Ascending aorta (tissue), 2 donors: ENCODE data around the gene ZNF426. TPM values are rescaled to one million over a fixed set of nuclear protein-coding genes. Genes with fewer than 3 reads are reported as not detected.

Experiments
- DNase-seq, 2 donors: peaks; one replicate each; pipeline ENCODE4 v3.0.0-alpha.2; 2019; ENCODE audit warnings: low spot score in 2 of 2
- H3K27ac ChIP-seq, 2 donors: fragments of 200-600 bp; sonication (generic); one replicate each; pipeline ENCODE4 v1.5.1; 2016 to 2017; ENCODE audit warnings: mild to moderate bottlenecking in 1 of 2
- H3K27me3 ChIP-seq: fragments of 200-600 bp; sonication (generic); one replicate; pipeline ENCODE4 v1.5.1; 2017
- H3K36me3 ChIP-seq, 2 donors: fragments of 200-600 bp; sonication (generic); one replicate each; pipeline ENCODE4 v1.5.1; 2016
- H3K4me1 ChIP-seq, 2 donors: fragments of 200-600 bp; sonication (generic); one replicate each; pipeline ENCODE4 v1.5.1; 2016 to 2017; ENCODE audit warnings: mild to moderate bottlenecking in 1 of 2
- H3K4me3 ChIP-seq, 2 donors: fragments of 200-600 bp; sonication (generic); one replicate each; pipeline ENCODE4 v1.5.1; 2016 to 2017; ENCODE audit warnings: mild to moderate bottlenecking in 1 of 2
- H3K9me3 ChIP-seq, 2 donors: fragments of 200-600 bp; sonication (generic); one replicate each; pipeline ENCODE4 v1.5.1; 2016
- intact Hi-C: fragments of 100-400 bp; cut with DNase I; formaldehyde crosslinking; loops from one replicate; pipeline ENCODE4 v1.15.1; 2023
- total RNA-seq: library from RNA; depleted of rRNA; stranded (reverse); fragments of >200 nt; gene quantifications from one replicate; pipeline ENCODE4 v1.1.0, GENCODE V29; 2016
- TF ChIP-seq, protein P1 (sequence below), 3 experiments: fragments of 200-600 bp in 2 of 3; fragments of 450-650 bp in 1 of 3; sonication (generic) in 2 of 3; IDR thresholded peaks; one replicate each; pipeline ENCODE4 v1.5.1; 2016 to 2019; ENCODE audit warnings: antibody characterized with exemption in 3 of 3, mild to moderate bottlenecking in 1 of 3, moderate library complexity in 1 of 3

ZNF426 gene
- total RNA-seq, 1 donor from 2014 or later: 24.6 TPM

GRCh38 chr19:9474975-9475374, 63.5 kb downstream of the ZNF426 start:
- no peak for DNase-seq
- intact Hi-C loops: no loop called here
- Histone ChIP-seq H3K36me3 (no peaks in the 10 kb centered on the region), H3K4me1 (no peaks in the 10 kb centered on the region), H3K27me3 (no peaks in the 10 kb centered on the region), H3K4me3 (no peak overlapping the region), H3K9me3 (peaks cover 9 to 10% of the 10 kb centered on the region in 2 donors), H3K27ac (no peak overlapping the region)
- TF ChIP-seq, protein P1, sequence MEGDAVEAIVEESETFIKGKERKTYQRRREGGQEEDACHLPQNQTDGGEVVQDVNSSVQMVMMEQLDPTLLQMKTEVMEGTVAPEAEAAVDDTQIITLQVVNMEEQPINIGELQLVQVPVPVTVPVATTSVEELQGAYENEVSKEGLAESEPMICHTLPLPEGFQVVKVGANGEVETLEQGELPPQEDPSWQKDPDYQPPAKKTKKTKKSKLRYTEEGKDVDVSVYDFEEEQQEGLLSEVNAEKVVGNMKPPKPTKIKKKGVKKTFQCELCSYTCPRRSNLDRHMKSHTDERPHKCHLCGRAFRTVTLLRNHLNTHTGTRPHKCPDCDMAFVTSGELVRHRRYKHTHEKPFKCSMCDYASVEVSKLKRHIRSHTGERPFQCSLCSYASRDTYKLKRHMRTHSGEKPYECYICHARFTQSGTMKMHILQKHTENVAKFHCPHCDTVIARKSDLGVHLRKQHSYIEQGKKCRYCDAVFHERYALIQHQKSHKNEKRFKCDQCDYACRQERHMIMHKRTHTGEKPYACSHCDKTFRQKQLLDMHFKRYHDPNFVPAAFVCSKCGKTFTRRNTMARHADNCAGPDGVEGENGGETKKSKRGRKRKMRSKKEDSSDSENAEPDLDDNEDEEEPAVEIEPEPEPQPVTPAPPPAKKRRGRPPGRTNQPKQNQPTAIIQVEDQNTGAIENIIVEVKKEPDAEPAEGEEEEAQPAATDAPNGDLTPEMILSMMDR (IDR thresholded peaks at IDR 0.05): no peak

Other genes starting within 250 kb of the ZNF426 start
- gene ZNF699, start 228.8 kb downstream of the ZNF426 start, total RNA-seq: 6.8 TPM
- 1.5 TPM for gene ZNF559, start 214.5 kb downstream of the ZNF426 start, total RNA-seq
- gene ZNF177, start 175.6 kb downstream of the ZNF426 start, total RNA-seq: not detected
- gene ZNF266, start 103.1 kb downstream of the ZNF426 start, total RNA-seq: 54.2 TPM
- not detected for gene ZNF560, start 40.0 kb downstream of the ZNF426 start, total RNA-seq
- gene ZNF121, start 45.9 kb upstream of the ZNF426 start, total RNA-seq: 22.7 TPM
- 35.4 TPM for gene ZNF561, start 82.6 kb upstream of the ZNF426 start, total RNA-seq
- gene ZNF562, start 136.5 kb upstream of the ZNF426 start, total RNA-seq: 21.1 TPM
- gene ZNF846, start 230.1 kb upstream of the ZNF426 start, total RNA-seq: 1.9 TPM